ENCODE measurements around the gene SYT6. TPM values are rescaled to one million over a fixed set of nuclear protein-coding genes. Genes with fewer than 3 reads are reported as not detected.

The SYT6 gene
- total RNA-seq, 1 donor from 2014 or later = not detected

DNA sequence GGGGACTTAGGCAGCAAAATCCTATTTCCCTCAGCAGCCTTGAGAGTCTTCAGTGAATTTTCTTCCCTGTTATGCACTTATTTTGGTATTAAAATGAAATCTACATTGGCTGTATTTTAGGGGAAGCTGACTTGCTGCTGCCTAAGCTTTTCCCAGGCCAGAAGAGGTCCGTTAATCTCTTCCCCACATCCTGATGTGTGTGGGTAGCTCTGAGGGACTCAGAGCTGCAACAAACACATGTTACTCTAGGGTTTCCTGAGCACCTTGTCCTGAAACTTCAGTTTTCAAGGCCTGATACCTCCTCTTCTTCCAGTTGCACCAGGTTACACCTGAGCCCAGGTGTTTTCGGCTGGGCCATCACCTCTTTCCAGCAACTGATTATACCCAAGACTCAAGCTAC, 51.5 kb downstream of the SYT6 start:
- H3K4me3 ChIP-seq (ENCODE audit: low read depth, low read length) = no peak overlapping the region
- H3K27me3 ChIP-seq (ENCODE audit: control insufficient read depth, insufficient read depth, low read length) = peaks cover 5% of the 10 kb centered on the region
- TF ChIP-seq, protein P1, sequence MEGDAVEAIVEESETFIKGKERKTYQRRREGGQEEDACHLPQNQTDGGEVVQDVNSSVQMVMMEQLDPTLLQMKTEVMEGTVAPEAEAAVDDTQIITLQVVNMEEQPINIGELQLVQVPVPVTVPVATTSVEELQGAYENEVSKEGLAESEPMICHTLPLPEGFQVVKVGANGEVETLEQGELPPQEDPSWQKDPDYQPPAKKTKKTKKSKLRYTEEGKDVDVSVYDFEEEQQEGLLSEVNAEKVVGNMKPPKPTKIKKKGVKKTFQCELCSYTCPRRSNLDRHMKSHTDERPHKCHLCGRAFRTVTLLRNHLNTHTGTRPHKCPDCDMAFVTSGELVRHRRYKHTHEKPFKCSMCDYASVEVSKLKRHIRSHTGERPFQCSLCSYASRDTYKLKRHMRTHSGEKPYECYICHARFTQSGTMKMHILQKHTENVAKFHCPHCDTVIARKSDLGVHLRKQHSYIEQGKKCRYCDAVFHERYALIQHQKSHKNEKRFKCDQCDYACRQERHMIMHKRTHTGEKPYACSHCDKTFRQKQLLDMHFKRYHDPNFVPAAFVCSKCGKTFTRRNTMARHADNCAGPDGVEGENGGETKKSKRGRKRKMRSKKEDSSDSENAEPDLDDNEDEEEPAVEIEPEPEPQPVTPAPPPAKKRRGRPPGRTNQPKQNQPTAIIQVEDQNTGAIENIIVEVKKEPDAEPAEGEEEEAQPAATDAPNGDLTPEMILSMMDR (IDR thresholded peaks at IDR 0.05; ENCODE audit: insufficient read depth, low read length, poor library complexity, severe bottlenecking) = no peak
- no peak for DNase-seq (ENCODE audit: low read depth)
- no peaks in the 10 kb centered on the region for H3K36me3 ChIP-seq (ENCODE audit: control insufficient read depth, insufficient read depth, low read length)

DNA sequence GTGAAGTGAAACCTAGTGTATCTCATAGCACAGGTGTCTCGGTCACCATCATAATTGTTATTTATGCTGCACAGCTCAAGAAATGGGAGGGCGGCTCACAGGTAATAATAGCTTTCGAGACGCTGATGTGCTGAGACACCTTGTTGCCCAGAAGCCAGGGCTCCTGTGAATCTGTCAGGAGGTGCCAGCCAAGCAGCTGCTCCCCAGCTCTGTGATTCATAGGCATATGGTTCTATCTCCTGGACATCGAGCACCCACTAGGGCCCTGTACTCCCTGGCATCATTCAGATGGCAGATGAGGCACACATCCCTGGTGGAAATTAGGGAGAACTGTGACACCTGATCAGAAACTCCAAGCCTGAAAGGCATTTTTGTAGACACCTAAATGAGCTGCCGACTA, 53.5 kb downstream of the SYT6 start:
- H3K36me3 ChIP-seq (ENCODE audit: control insufficient read depth, insufficient read depth, low read length) = no peaks in the 10 kb centered on the region
- H3K4me3 ChIP-seq (ENCODE audit: low read depth, low read length) = no peak overlapping the region
- no peak for DNase-seq (ENCODE audit: low read depth)
- TF ChIP-seq, protein P1 (IDR thresholded peaks at IDR 0.05; ENCODE audit: insufficient read depth, low read length, poor library complexity, severe bottlenecking) = no peak
- H3K27me3 ChIP-seq (ENCODE audit: control insufficient read depth, insufficient read depth, low read length) = peaks cover 2% of the 10 kb centered on the region

DNA sequence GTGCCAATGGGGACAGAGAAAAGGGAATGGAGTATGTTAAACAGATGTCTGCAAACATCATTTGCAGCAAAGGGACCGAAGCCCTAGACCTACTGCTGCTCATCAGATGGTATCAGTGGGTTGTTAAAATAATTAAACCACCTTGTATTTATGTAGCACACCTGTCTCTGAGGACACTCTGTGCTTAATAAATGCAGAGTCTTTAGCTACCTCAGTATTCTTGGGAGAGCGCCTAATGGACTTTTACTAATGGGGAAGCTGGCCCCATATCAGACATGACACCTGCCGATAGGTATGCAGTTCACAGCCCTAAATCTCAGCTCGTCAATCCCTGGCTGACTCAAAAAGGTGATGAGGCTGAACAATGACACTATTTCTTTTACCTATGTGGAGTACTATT, 54.4 kb downstream of the SYT6 start:
- no peaks in the 10 kb centered on the region for H3K36me3 ChIP-seq (ENCODE audit: control insufficient read depth, insufficient read depth, low read length)
- no peak overlapping the region for H3K4me3 ChIP-seq (ENCODE audit: low read depth, low read length)
- no peak for DNase-seq (ENCODE audit: low read depth)
- peaks cover 2% of the 10 kb centered on the region for H3K27me3 ChIP-seq (ENCODE audit: control insufficient read depth, insufficient read depth, low read length)
- TF ChIP-seq, protein P1 (IDR thresholded peaks at IDR 0.05; ENCODE audit: insufficient read depth, low read length, poor library complexity, severe bottlenecking) = no peak

DNA sequence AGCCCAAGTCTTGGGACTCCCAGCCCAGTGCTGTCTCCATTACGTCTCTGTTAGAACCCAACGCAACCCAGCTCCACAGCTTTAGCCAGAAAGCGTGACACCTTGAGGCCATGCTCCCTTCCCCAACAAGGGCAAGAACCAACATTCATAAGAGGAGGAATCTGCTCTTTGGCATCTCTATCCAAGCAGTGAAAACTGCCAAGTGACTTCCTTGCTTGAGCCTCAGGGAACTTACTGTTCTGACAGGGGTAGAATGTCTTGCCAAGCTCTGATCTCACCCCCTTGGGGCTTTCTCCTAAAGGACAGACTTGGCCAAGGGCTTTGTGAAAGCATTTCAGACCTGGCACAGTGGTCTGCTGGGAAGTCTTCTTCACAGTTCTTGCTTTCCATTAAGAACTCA, 56.6 kb downstream of the SYT6 start:
- no peak for DNase-seq (ENCODE audit: low read depth)
- H3K4me3 ChIP-seq (ENCODE audit: low read depth, low read length) = no peak overlapping the region
- TF ChIP-seq, protein P1 (IDR thresholded peaks at IDR 0.05; ENCODE audit: insufficient read depth, low read length, poor library complexity, severe bottlenecking) = no peak

DNA sequence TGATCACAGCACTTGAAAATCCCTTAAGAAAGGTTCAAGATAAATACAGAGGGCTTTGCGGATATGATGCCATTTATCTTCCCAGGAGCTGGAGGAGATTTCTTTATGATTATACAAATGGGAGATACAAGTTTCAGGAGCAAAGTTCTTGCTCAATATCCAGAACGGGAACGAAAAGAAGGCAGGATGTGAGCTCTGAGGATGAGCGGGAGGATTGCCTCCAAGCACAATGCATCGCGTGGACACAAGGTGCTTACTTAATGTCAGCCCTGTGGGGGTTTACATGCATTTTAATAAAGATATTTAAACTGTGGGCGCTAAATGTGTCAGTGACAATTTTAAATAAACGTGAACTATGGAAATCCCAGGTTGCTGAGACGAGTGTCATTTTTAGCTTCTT, 59.0 kb downstream of the SYT6 start:
- Histone ChIP-seq H3K4me3 (ENCODE audit: low read depth, low read length) (no peak overlapping the region), H3K36me3 (ENCODE audit: control insufficient read depth, insufficient read depth, low read length) (no peaks in the 10 kb centered on the region), H3K27me3 (ENCODE audit: control insufficient read depth, insufficient read depth, low read length) (no peaks in the 10 kb centered on the region)
- TF ChIP-seq, protein P1 (IDR thresholded peaks at IDR 0.05; ENCODE audit: insufficient read depth, low read length, poor library complexity, severe bottlenecking) = no peak
- no peak for DNase-seq (ENCODE audit: low read depth)

More for the DNA sequence above, 56.6 kb downstream of the SYT6 start:
- Histone ChIP-seq H3K27me3 (ENCODE audit: control insufficient read depth, insufficient read depth, low read length) (no peaks in the 10 kb centered on the region), H3K36me3 (ENCODE audit: control insufficient read depth, insufficient read depth, low read length) (no peaks in the 10 kb centered on the region)

DNA sequence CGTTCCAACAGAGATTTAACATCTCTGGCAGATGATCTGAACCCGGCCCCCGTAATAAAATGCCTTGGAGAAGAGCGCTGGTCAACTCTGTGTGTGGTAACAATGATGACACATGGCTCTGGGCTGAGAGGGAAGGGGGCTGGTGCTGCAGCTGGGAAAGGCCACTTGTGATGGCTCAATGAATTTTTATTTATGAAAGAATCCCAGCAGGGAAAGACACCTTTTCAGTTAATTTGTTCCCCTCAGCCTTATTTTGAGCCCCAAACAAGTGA, 59.4 kb downstream of the SYT6 start:
- Histone ChIP-seq H3K27me3 (ENCODE audit: control insufficient read depth, insufficient read depth, low read length) (peaks cover 4% of the 10 kb centered on the region), H3K36me3 (ENCODE audit: control insufficient read depth, insufficient read depth, low read length) (no peaks in the 10 kb centered on the region), H3K4me3 (ENCODE audit: low read depth, low read length) (no peak overlapping the region)
- TF ChIP-seq, protein P1 (IDR thresholded peaks at IDR 0.05; ENCODE audit: insufficient read depth, low read length, poor library complexity, severe bottlenecking) = no peak
- DNase-seq (ENCODE audit: low read depth) = no peak
